HG03039 (cell line): Measurements from ENCODE around the gene BDH1.

Experiments used
- ATAC-seq: cut with Tn5 transposase; IDR thresholded peaks from one replicate; pipeline ENCODE4 v1.9.1; 2021; ENCODE audit warnings: mild to moderate bottlenecking, moderate library complexity; ENCODE audit not compliant: unreplicated experiment

The BDH1 gene

GRCh38 chr3:197550489-197550888 lies 5.3 kb downstream of the BDH1 start:
- no peak for ATAC-seq

- no peak for ATAC-seq
Measured at GRCh38 chr3:197549261-197549885, 6.4 kb downstream of the BDH1 start.

- ATAC-seq, result no peak
Measured at GRCh38 chr3:197547306-197548011, 8.3 kb downstream of the BDH1 start.

- ATAC-seq, result no peak
Measured at GRCh38 chr3:197546307-197547085, 9.3 kb downstream of the BDH1 start.

DNA sequence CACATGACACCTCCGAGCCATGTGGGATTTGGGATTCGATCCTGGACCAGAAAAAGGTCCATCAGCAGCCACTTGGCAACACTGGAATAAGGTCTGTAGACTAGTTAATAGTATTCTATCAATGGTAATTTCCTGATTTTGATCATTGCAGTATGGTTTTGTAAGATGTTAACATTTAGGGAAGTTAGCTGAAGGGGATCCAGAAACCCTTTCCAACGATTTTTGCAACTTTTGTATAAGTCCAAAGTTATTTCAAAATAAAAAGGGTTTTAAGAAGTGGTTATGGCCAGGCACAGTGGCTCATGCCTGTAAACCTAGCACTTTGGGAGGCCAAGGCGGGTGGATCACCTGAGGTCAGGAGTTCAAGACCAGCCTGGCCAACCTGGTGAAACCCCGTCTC lies 10.2 kb downstream of the BDH1 start:
- no peak for ATAC-seq

DNA sequence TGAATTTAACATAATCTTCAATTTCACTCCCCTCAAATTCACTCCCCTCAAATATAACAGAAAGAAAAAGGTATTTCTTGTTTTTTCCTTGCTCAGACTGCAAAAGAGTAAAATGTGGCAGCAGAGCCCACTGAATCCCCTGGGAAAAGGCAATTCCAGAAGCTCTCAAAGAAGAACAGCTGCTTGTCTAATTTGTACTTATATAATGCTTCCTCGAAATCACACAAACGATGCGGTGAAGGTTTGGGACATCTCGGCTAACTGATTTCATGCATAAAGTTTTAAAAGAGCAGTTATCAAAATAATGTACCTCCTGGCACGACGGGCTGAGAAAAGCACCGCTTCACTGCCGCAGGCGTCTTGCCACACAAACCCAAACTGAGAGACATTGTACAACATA lies 10.7 kb downstream of the BDH1 start:
- no peak for ATAC-seq

GRCh38 chr3:197542741-197543454 lies 12.9 kb downstream of the BDH1 start:
- no peak for ATAC-seq

DNA sequence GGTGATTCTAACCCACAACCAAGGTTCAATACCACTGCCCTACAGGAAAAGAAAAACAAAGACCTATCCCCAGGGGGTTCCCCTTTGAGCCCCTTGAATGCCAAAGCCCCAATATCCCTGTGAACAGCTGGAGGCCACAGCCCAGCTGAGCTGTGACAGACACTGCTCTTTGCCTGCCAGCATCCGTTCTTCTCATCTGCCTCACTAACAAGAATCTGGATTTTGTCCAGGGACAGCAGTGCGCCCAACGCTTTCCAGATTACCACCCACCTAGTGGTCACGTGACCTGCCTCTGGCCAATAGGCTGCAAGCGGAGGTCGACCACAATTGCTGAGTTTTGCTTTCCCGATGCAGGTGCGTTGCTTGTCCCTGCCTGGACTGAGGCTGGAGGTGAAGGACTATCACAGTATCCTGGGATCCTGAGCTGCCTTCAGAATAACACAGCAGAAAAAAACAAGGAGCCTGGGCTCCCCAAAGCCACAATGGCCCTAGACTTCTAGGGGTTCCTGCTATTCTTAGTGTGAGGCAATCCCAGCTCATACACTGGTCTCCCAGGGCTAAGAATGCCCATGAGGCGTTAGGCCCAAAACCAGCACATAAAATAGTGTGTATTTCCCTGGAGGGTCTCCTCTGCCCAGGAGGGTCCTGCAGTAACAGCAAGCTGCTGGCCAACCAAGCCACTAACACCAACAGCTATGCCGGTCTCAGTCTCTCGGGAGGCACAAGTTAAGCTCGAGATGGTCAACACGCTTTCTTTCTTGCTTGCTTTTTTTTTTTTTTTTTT lies 13.8 kb downstream of the BDH1 start:
- no peak for ATAC-seq

DNA sequence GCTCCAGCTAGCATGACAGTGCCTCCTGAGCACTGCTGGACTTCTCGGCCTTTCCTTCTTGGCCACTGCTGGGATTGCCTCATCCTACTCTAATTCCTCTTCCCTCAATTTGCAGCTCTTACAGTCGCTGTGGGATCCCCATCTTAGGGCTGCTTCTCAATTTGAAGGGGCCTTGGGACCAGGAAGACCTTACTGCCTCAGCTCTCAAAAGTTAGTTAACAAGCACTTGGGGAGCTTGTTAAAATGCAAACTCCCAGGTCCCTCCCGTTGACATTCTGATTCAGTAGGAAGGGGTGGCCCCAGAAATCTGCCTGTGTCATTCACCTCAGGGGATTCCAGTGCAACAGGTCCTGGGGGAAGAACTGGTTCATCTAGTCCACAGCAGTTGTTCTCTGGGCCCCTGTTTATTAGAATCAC lies 14.8 kb downstream of the BDH1 start:
- no peak for ATAC-seq

GRCh38 chr3:197539651-197540051 lies 16.1 kb downstream of the BDH1 start:
- ATAC-seq, result no peak

GRCh38 chr3:197533927-197534725 lies 21.6 kb downstream of the BDH1 start:
- no peak for ATAC-seq

DNA sequence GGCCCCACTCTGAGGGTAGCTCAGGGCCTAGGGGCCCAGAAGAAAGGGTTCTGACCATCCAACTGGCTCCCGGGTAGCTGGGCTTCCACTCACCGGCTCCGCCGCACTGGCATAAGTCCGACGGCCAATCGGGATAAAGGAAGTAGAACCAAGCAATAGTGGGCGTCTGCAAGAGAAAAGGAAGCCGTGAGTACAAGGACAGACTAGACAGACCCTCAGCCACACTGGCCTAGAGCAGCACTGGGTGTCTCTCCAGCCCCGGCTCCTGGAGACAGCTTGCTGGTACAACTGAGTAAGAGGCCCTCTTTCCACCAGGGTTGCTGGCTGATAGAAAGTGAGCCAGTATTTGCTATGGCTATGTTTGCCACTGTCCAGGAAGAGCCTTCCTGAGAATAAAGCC lies 22.4 kb downstream of the BDH1 start:
- no peak for ATAC-seq

DNA sequence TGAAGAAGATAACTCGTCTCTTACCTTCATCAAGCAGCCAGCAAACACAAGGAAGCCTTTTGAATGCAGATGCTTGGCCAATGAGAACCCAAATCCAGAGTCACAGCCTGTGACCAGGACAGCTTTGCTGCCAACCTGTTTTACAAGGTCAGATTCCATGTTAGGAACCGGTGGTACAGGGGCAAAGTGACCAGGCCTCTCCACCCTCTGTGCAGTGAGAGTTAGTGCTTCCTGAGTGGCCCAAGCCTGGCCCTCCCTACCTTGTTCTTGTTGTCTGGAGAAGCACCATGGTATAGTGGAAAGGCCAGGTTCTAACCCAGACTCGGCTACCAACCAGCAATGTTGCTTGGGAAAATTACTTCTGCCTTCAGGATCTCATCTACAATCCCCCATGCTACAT lies 23.4 kb downstream of the BDH1 start:
- ATAC-seq, result no peak

DNA sequence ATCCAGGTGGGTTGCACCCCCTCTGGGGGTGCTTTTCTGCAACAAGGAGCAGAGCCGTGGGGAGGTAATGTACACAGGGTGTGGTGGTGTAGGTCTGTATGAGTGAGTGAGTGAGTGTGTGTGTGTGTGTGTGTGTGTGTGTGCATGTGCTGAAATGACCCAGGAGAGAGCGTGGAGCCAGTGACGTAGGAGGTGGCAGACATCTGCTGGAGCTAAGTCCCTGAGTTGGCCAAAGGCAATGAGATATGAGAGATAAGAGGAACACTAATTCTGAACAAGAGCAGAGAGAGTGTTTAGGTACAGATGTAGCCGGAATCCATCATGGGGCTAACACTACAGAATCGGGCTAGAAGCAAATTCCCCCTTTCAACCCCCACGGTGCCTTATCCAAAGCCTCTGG lies 27.6 kb downstream of the BDH1 start:
- ATAC-seq, result no peak

- ATAC-seq, result no peak
Measured at GRCh38 chr3:197527569-197527968, 28.2 kb downstream of the BDH1 start.

DNA sequence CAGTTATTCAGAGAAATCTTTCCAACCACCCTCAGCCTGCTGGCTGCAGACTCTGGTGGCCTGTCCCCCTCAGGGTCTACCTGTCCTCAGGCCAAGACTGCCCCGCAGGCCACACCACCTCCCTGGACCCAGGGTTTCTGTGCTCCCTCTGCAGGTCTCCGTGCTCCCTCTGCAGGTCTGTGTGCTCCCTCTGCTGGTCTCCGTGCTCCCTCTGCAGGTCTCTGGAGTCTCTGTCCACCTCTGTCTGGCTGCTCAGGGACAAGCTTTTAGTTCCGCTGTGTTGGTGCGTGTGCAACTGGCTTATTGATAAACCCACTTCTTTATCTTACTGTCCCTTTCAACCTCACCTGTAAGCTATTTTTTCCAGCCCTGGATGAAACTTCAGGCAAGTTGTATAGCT lies 30.1 kb downstream of the BDH1 start:
- ATAC-seq, result no peak

GRCh38 chr3:197524128-197524527 lies 31.6 kb downstream of the BDH1 start:
- ATAC-seq, result no peak

DNA sequence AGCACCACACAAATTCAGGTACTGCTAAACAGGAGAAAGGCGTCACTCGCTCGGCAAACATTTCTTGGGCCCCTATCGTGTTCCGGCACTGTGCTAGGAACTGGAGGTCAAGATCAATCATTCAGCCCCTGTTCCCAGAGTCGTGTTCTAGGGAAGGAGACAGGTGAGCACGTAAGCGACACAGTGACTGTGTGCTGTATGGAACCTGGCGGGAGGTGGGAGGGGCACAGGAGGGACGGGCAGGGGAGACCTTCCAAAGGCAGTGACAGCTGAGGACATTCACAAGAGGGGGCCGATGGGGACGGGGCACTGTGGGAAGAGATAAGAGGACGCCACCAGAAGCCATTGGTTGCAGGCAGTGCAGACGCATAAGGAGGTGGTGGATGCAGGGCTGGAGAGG lies 32.2 kb downstream of the BDH1 start:
- ATAC-seq, result no peak

GRCh38 chr3:197522881-197523441 lies 32.8 kb downstream of the BDH1 start:
- no peak for ATAC-seq
